Measurements from ENCODE around the gene SLC38A6.

Gene SLC38A6

GRCh38 chr14:61099216-61099835 is 118.3 kb downstream of the SLC38A6 start:
- no peak for TF ChIP-seq CTCF (IDR thresholded peaks at IDR 0.05)
- H3K27ac ChIP-seq: no peak overlapping the region
- H3K4me3 ChIP-seq: no peak overlapping the region
- no peak for DNase-seq (ENCODE audit: low spot score)

- TF ChIP-seq CTCF (IDR thresholded peaks at IDR 0.05): no peak
- DNase-seq (ENCODE audit: low spot score): no peak
- H3K4me3 ChIP-seq: peak overlapping the region; percentile 5
- peak overlapping the region; percentile 63 to 86 for H3K27ac ChIP-seq
Observed at GRCh38 chr14:61101803-61102548, 120.9 kb downstream of the SLC38A6 start.
